GM19328 (cell line): ENCODE data around the gene DUS1L.
A peak's percentile ranks its signal among the peaks of the same experiment; 100 is the strongest.

ENCODE experiments used
- ATAC-seq: cut with Tn5 transposase; IDR thresholded peaks from one replicate; pipeline ENCODE4 v1.9.1; 2021; ENCODE audit warnings: mild to moderate bottlenecking, moderate library complexity; ENCODE audit not compliant: unreplicated experiment

DUS1L gene

DNA sequence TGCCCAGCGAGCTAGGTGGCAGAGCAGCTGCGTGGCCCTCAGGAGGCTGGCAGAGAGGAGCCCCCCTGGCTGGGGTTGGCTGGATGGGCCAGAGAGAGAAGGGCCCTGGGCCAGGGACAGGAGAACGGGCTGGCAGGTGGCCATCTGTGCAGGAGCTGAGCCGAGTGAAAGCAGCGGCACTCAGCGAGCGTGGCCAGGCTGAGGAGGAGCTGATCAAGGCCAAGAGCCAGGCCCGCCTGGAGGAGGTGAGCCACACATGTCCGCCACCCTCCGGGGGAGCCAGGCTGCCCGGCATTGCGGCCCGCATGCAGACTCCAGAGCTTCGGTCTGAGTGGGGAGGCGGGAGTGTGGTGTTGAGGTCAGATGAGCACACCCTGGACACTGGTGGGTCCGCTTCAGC is 36.2 kb downstream of the DUS1L start:
- no peak for ATAC-seq

DNA sequence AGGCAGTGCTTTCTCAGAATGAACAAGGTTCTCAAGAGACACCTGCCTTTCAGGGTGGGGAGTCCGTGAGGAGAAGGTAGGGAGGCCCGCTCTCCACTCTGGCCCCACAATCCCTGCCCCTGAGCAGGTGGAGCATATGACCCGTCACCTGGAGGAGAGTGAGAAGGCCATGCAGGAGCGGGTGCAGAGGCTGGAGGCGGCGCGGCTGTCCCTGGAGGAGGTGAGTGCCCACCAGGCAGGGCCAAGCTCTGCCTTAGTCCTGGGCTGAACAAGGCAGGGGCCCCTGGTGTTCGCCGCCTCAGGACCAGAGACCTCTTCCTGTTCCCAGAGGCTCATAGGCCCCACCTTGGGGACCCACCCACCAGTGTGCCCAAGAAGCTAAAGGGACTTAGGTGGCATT is 36.6 kb downstream of the DUS1L start:
- no peak for ATAC-seq

- ATAC-seq: no peak
These were observed 37.4 kb downstream of the DUS1L start for GRCh38 chr17:82028246-82028645.

GRCh38 chr17:82025401-82026107 is 40.0 kb downstream of the DUS1L start:
- ATAC-seq: no peak

- no peak for ATAC-seq
These were observed 40.7 kb downstream of the DUS1L start for GRCh38 chr17:82024859-82025258.

DNA sequence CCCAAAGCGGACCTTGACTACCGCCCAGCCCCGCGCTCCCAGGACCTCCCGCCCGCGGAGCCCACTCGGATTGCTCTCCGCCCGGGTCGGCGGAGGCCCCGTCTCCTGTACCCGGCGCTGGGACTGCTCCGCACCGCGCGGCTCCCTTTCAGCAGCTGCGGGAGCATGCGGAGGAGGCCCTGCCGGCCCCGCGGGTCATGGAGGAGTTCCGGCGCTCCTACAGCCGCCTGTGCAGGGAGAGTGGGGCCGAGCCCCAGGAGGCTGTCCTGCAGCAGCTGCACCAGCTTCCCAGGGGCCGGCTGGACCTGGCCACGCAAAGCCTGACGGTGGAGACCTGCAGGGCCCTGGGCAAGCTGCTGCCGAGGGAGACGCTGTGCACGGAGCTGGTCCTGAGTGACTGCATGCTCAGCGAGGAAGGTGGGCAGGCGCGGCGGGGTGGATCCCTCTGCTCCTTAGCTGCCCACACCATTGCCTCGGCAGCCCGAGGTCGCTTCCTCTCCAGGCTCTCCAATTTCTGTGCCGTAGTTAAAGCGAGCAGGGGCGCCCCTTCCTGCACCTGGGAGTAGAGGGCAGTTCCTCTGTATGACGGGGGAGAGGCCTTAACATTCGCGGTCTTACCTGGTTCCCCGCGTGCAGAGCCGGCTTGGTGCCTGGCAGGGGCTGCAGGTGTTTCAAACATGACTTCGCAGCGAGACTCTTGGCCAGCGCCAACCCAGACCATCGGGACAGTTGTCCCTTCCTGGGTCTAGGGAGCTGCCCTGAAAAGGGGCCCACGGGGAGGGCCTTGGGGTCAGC is 42.0 kb downstream of the DUS1L start:
- peak; percentile 1 for ATAC-seq

- peak; percentile 82 for ATAC-seq
These were observed 42.6 kb downstream of the DUS1L start, which contains the start of gene LRRC45 for GRCh38 chr17:82022981-82023446. Gene LRRC45, plus strand, starts transcription at chr17:82023305. Its CDS starts 339 bp downstream, at chr17:82023644.

- no peak for ATAC-seq
These were observed 43.2 kb downstream of the DUS1L start, which contains the start of gene CENPX for GRCh38 chr17:82022310-82022980. Gene CENPX, minus strand, starts transcription at chr17:82022878. Its CDS starts 17 bp downstream, at chr17:82022861.

GRCh38 chr17:82021900-82022309 is 43.7 kb downstream of the DUS1L start:
- no peak for ATAC-seq

DNA sequence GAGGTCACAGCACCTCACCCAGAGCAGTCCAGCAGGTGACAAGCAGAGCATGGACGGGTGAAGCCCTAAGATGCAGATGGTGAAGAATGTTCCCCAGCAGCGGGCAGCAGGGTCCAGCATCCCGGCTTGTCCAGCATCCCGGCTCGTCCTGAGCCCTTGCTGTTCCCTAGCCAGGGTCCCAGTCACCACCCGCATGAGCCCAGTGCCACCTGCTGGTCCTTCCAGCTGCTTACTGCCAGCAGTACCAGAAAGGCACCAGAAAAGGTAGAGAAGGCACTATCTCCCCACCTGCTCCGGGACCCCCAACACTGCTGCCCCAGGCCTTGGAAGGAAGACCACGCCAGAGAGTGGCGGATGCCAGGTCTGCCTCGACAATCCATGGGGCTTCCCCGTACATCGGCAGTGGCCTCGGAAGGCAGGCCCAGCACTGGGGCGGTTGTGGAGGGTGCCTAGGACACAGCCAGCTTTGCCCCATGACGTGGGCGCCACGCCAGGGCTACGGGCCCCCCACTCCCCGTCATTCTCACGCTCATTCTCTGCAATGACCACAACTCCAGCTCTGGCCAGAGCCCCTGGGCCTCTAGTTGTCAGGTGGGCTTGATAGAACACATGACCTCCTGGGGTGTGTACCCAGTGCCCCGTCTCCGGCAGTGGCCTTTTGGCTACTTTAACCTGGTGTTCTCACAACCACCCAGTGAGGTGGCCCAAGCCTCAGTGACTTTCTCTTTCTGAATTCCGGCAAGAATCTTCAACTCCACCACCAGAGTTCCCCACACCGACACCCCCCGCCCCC is 44.3 kb downstream of the DUS1L start:
- ATAC-seq: no peak

DNA sequence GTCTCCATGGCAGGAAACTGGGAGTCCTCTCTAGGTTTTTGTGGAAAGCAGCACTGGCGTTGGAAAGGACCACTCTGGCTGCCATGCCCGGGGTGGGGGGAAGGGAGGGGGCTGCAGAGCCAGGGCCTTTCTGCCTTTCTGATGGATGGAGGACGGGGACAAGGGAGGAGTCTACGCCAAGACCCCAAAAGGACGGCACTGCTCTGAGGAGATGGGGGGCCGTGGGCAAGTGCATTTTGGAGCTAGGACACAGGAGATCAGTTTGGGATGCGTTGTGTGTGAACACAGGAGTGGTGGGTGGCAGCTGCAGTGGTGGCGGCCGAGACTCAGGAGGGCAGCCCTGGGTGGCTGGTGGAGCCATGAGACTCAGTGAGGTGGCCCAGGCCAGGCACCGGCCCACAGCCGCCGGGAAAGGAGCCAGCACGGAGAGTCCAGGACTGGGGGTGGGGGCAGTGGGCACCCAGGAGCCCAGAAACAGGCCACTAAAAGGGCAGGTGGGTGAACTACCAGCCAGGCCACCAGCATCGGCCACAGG is 45.0 kb downstream of the DUS1L start:
- ATAC-seq: no peak

DNA sequence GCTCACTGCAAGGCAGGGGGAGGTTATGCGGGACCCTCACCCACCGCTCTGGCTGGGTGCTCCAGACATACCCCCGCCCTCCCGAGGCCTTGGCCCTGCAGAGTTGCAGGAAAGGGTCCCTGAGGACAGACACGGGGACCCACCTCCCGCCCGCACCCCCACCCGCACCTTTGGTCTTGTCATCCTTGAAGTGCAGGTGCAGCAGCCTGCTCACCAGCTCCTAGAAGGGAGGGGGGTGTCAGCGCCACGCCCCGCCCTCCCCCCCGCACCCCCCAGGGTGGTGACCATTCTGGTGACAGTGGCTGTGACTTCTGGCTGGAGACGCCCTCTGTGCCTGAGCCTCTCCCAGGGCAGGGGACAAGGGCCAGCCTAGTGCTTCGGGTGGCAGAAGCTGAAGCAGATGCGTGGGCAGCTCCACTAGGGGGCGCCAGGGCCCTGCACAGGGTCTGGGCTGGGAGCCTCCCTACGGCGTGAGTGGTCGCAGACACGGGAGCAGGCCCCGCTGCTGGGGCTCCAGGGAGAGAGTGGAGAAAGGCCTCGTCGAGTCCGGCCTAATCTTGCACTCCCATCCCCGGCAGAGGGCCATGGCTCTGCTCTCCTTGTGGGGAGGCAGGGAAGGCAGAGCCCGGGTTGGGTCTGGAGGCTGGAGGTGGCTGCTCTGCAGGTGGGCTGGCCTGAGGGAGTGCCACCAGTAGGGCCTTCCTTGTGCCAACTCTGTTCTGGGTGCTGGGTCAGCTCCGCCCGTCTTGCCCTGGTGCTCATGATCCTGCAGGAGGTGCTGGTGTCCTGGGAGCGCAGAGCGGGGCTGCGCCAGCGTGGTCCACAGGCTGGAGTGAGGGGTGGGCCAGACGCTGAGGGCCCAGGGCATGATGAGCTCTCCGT is 45.7 kb downstream of the DUS1L start:
- ATAC-seq: no peak

DNA sequence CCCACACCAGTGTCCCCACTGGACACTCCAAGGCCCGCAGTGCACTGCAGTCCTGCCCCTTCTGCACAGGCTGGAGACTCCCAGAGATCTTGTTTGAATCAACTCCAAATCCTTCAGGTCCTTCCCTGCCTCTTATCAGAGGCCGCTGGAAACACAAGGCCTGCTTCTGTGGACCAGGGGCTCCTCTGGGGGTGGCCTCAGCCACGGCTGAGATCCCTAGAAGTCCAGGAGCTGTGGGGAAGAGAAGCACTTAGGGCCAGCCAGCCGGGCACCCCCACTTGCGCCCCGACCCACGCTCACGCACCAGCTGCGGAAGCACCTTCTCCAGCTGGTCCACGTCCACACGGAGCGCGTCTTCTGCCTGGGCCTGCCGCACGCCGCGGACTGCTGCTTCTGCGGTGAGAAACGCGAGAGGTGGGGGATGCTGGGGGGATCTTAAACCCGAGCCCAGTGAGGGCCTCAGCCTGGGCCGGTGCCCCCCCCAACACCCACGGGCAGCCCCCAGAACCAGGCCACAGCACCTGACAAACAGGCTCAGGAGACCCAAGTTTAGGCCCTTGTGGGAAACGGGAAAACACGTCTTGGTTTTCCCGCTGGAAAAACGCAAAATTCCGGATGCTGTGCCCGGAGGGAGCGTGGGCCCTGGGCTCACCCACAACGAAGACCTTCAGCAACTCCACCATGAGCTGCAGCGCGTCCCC is 46.5 kb downstream of the DUS1L start:
- no peak for ATAC-seq

DNA sequence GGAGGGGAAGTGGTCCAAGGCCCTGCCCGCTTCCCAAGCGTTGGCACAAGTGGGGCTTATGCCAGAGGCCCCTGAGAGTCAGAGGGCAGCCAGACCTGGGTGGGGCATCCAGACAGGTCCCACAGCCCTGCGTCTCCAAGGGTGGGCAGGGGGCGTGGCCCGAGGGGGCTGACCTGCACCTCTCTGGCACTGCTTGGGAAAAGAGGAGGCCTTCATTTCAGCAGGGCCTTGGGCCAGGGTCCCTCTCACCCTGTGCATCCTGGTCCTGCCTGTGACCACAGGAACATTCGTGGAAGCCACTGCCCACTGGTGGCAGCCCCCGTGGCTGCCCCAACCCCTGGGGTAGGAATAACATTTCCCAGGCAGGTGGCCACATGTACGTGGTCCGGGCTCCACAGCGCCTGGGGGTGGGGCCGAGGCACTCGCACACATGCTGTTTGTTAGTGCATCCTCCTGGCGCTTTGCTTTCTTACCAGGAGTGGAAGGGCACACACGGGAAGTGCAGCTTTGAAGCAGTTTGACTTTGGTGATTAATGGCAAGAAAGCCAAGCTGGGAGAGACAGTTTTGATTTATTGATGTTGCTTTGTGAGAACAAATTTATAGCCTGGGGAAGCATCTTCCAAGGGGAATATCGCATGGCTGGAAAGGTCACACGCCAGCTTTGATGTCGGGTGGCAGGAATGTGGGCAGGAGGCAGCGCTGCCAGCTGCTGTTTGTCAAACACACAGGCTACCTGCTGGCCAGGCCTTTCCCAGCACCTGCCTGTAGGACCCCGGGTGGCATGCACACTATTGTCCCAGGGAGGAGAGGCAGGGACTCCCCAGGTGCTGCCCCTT is 47.2 kb downstream of the DUS1L start:
- no peak for ATAC-seq

- ATAC-seq: no peak
These were observed 47.9 kb downstream of the DUS1L start for GRCh38 chr17:82017612-82018151.

- no peak for ATAC-seq
These were observed 48.6 kb downstream of the DUS1L start for GRCh38 chr17:82016875-82017459.
